Endothelial cell (in vitro differentiated cells): Measurements from ENCODE around the gene BIRC7. TPM values are rescaled to one million over a fixed set of nuclear protein-coding genes. Genes with fewer than 3 reads are reported as not detected.
"Not testable (repeated sequence)": the region's sequence is repeated elsewhere in the genome, so short reads cannot be mapped to it uniquely, and the experiment has no call there.

Source experiments
- DNase-seq: peaks from one replicate; pipeline ENCODE4 v3.0.0; 2021; ENCODE audit warnings: low spot score
- H3K27ac Mint-ChIP-seq: one replicate; pipeline ENCODE4 v1.8.0; 2021; ENCODE audit warnings: mixed read lengths, inconsistent platforms; ENCODE audit not compliant: unreplicated experiment
- H3K27me3 Mint-ChIP-seq: one replicate; pipeline ENCODE4 v1.8.0; 2021; ENCODE audit warnings: mild to moderate bottlenecking, moderate library complexity, mixed read lengths, inconsistent platforms; ENCODE audit not compliant: unreplicated experiment
- H3K36me3 Mint-ChIP-seq: one replicate; pipeline ENCODE4 v1.8.0; 2021; ENCODE audit warnings: mild to moderate bottlenecking, low read depth, mixed read lengths, inconsistent platforms; ENCODE audit not compliant: unreplicated experiment
- H3K4me1 Mint-ChIP-seq: one replicate; pipeline ENCODE4 v1.8.0; 2021; ENCODE audit warnings: mild to moderate bottlenecking, mixed read lengths, inconsistent platforms; ENCODE audit not compliant: unreplicated experiment
- H3K4me3 Mint-ChIP-seq: one replicate; pipeline ENCODE4 v1.8.0; 2021; ENCODE audit warnings: mild to moderate bottlenecking, mixed read lengths, inconsistent platforms; ENCODE audit not compliant: unreplicated experiment
- H3K9me3 Mint-ChIP-seq: one replicate; pipeline ENCODE4 v1.8.0; 2021; ENCODE audit warnings: mixed read lengths, inconsistent platforms; ENCODE audit not compliant: unreplicated experiment
- total RNA-seq: library from RNA; stranded (reverse); fragmentation: NEBNext Ultra II Directional; extraction: Animal tissue kit (Norgen Biotek cat#: 25700); gene quantifications from one replicate; pipeline ENCODE4 v1.2.1, GENCODE V29; 2021; ENCODE audit not compliant: unreplicated experiment
- TF ChIP-seq, protein P1 (sequence below): fragments of 200-600 bp; sonication (generic); IDR thresholded peaks from one replicate; pipeline ENCODE4 v1.5.0; 2021; ENCODE audit warnings: antibody characterized with exemption; ENCODE audit not compliant: unreplicated experiment

The BIRC7 gene
- total RNA-seq, 1 donor from 2014 or later, result not detected

GRCh38 chr20:63247671-63248228, 12.0 kb downstream of the BIRC7 start:
- Mint-ChIP-seq H3K27ac (no peak overlapping the region), H3K27me3 (peaks cover 13% of the 10 kb centered on the region), H3K4me3 (no peak overlapping the region), H3K36me3 (peaks cover 2% of the 10 kb centered on the region), H3K4me1 (peaks cover 2% of the 10 kb centered on the region), H3K9me3 (no peaks in the 10 kb centered on the region)
- TF ChIP-seq, protein P1, sequence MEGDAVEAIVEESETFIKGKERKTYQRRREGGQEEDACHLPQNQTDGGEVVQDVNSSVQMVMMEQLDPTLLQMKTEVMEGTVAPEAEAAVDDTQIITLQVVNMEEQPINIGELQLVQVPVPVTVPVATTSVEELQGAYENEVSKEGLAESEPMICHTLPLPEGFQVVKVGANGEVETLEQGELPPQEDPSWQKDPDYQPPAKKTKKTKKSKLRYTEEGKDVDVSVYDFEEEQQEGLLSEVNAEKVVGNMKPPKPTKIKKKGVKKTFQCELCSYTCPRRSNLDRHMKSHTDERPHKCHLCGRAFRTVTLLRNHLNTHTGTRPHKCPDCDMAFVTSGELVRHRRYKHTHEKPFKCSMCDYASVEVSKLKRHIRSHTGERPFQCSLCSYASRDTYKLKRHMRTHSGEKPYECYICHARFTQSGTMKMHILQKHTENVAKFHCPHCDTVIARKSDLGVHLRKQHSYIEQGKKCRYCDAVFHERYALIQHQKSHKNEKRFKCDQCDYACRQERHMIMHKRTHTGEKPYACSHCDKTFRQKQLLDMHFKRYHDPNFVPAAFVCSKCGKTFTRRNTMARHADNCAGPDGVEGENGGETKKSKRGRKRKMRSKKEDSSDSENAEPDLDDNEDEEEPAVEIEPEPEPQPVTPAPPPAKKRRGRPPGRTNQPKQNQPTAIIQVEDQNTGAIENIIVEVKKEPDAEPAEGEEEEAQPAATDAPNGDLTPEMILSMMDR, result no peak
- DNase-seq, result no peak

- Mint-ChIP-seq H3K27ac (no peak overlapping the region), H3K27me3 (peaks cover 15% of the 10 kb centered on the region), H3K4me1 (peaks cover 6% of the 10 kb centered on the region), H3K4me3 (no peak overlapping the region), H3K9me3 (no peaks in the 10 kb centered on the region), H3K36me3 (peaks cover 4% of the 10 kb centered on the region)
- TF ChIP-seq, protein P1, result no peak
- no peak for DNase-seq
These were observed 13.3 kb downstream of the BIRC7 start for GRCh38 chr20:63248835-63249591.

- Mint-ChIP-seq H3K9me3 (no peaks in the 10 kb centered on the region), H3K4me3 (no peak overlapping the region), H3K27me3 (peaks cover 16% of the 10 kb centered on the region), H3K4me1 (peaks cover 6% of the 10 kb centered on the region), H3K36me3 (peaks cover 4% of the 10 kb centered on the region), H3K27ac (no peak overlapping the region)
- TF ChIP-seq, protein P1, result no peak
- DNase-seq, result no peak
These were observed 14.2 kb downstream of the BIRC7 start for GRCh38 chr20:63249891-63250290.

DNA sequence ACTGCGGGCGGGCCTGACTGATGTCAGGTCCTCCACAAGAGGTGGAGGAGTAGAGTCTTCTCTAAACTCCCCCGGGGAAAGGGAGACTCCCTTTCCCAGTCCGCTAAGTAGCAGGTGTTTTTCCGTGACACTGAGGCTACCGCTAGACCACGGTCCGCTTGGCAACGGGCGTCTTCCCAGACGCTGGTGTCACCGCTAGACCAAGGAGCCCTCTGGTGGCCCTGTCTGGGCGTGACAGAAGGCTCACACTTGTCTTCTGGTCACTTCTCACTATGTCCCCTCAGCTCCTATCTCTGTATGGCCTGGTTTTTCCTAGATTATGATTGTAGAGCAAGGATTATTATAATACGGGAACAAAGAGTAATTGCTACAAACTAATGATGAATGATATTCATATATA, 15.6 kb downstream of the BIRC7 start:
- peaks cover 13% of the 10 kb centered on the region for H3K27me3 Mint-ChIP-seq
- DNase-seq, result peak; percentile 39
- not testable (repeated sequence) for H3K4me1 Mint-ChIP-seq, H3K27ac Mint-ChIP-seq, H3K36me3 Mint-ChIP-seq, H3K4me3 Mint-ChIP-seq, H3K9me3 Mint-ChIP-seq

DNA sequence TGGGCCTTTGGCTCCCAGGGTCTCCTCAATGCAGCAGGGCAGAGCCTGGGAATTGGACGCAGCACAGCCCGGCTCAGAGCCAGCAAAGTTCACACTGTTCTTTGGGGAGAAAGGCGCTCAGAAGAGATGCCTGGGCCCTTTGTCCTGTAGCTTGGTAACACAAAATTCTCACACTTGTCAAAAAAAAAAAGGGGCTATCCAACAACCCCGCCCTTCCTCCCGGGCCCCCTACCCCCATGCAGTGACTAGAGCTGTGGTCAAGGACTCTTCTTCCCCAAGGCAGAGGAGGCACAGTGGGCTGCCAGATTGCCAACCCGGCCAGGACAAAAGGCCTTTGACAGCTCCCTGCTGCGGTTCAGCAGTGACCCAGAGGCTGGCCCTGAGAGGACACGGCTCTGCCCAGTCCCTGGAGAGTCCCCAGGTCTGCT, 16.6 kb downstream of the BIRC7 start:
- TF ChIP-seq, protein P1, result no peak
- Mint-ChIP-seq H3K4me1 (peaks cover 14% of the 10 kb centered on the region), H3K36me3 (peaks cover 14% of the 10 kb centered on the region), H3K27ac (no peak overlapping the region), H3K9me3 (peaks cover 4% of the 10 kb centered on the region), H3K27me3 (peaks cover 13% of the 10 kb centered on the region), H3K4me3 (no peak overlapping the region)
- DNase-seq, result no peak
